Osteoblast (primary cell): ENCODE data around the gene AMHR2. TPM values are rescaled to one million over a fixed set of nuclear protein-coding genes. Genes with fewer than 3 reads are reported as not detected.
A peak's percentile ranks its signal among the peaks of the same experiment; 100 is the strongest.

Experiments
- DNase-seq: peaks from one replicate; pipeline ENCODE4 v3.0.0; 2011; ENCODE audit warnings: low spot score, mixed read lengths; ENCODE audit not compliant: insufficient read length; ENCODE audit errors: missing footprints
- H2AFZ ChIP-seq: 2 replicates; pipeline ENCODE4 v1.6.0; 2011; ENCODE audit warnings: mild to moderate bottlenecking, low read length
- H3K27ac ChIP-seq: 2 replicates; pipeline ENCODE4 v1.5.1; 2011; ENCODE audit warnings: mild to moderate bottlenecking, low read depth, low read length, moderate library complexity
- H3K27me3 ChIP-seq: 2 replicates; pipeline ENCODE4 v1.6.0; 2012; ENCODE audit warnings: mild to moderate bottlenecking, control low read depth, inconsistent platforms, low read length, moderate library complexity; ENCODE audit not compliant: insufficient read depth
- H3K36me3 ChIP-seq: 2 replicates; pipeline ENCODE4 v1.5.1; 2011; ENCODE audit warnings: mild to moderate bottlenecking, low read length, control low read depth, moderate library complexity; ENCODE audit not compliant: insufficient read depth
- H3K4me1 ChIP-seq: 2 replicates; pipeline ENCODE4 v1.5.1; 2011; ENCODE audit warnings: mild to moderate bottlenecking, low read length, control low read depth, moderate library complexity; ENCODE audit not compliant: insufficient read depth
- H3K4me2 ChIP-seq: 2 replicates; pipeline ENCODE4 v1.6.0; 2011; ENCODE audit warnings: mild to moderate bottlenecking, low read length; ENCODE audit not compliant: insufficient read depth
- H3K4me3 ChIP-seq: fragments of 200-600 bp; sonication (generic); 3 replicates; pipeline ENCODE4 v1.5.1; 2012; ENCODE audit warnings: mild to moderate bottlenecking, low read length, inconsistent platforms; ENCODE audit not compliant: insufficient read depth
- H3K79me2 ChIP-seq: 2 replicates; pipeline ENCODE4 v1.6.0; 2012; ENCODE audit warnings: mild to moderate bottlenecking, low read length, control low read depth, inconsistent platforms; ENCODE audit not compliant: insufficient read depth
- H3K9me3 ChIP-seq: 2 replicates; pipeline ENCODE4 v1.5.1; 2011; ENCODE audit warnings: low read depth, low read length, control low read depth
- H4K20me1 ChIP-seq: 2 replicates; pipeline ENCODE4 v1.6.0; 2012; ENCODE audit warnings: mild to moderate bottlenecking, low read length, control low read depth; ENCODE audit not compliant: insufficient read depth
- total RNA-seq: library from RNA; depleted of rRNA; stranded (reverse); fragments of >200 nt; gene quantifications from 2 replicates; pipeline ENCODE4 v1.2.3, GENCODE V29; 2012
- TF ChIP-seq, protein P1 (sequence below): IDR thresholded peaks from 2 replicates; pipeline ENCODE4 v1.5.1; 2011; ENCODE audit warnings: mild to moderate bottlenecking, low read depth, low read length, moderate library complexity; ENCODE audit errors: extremely low read depth

AMHR2 gene
- total RNA-seq, 1 donor, result not detected

DNA sequence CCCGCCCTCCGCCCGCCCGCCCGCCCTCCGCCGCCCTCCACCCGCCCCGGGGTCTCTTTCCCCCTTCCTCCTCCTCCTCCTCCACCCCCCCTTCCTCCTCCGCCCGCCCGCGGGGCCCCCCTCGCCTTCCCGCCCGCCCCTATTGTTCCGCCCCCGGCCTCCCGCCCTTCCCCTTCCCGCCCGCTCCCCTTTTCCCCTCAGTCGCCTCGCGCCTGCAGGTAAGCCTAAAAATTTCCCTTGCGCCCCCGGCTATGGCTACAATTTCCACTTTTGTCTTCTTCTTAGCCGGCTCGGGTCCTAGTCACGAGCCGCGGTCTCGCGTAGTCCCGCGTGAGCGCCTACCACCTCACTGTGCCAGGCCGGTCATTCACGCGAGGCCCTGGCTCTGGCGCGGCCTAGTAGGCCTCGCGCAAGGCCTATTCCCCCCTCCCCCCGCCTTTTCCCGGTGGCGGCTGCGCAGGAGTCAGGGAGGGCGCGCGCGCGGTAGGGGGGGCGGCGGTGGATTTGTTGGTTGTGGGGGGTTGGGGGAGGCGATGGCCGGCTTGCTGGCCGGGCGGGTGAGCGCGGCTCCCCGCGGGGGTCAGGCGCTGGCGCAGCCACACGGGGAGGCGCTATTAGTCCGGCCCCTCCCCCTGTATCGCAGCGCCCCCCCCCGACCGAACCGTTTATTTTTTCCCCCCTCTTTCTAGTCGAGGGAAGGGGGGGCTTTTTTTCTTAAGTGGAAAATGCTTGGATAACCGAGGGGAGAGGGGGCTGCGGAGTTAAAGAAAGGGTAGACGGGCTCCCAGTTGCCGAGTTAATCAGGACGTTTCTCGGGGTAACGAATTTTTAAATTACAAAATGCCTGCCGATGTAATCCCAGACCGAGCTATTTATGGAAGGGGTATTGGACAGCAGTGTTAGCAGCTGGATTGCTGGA is 28.8 kb downstream of the AMHR2 start:
- TF ChIP-seq, protein P1, sequence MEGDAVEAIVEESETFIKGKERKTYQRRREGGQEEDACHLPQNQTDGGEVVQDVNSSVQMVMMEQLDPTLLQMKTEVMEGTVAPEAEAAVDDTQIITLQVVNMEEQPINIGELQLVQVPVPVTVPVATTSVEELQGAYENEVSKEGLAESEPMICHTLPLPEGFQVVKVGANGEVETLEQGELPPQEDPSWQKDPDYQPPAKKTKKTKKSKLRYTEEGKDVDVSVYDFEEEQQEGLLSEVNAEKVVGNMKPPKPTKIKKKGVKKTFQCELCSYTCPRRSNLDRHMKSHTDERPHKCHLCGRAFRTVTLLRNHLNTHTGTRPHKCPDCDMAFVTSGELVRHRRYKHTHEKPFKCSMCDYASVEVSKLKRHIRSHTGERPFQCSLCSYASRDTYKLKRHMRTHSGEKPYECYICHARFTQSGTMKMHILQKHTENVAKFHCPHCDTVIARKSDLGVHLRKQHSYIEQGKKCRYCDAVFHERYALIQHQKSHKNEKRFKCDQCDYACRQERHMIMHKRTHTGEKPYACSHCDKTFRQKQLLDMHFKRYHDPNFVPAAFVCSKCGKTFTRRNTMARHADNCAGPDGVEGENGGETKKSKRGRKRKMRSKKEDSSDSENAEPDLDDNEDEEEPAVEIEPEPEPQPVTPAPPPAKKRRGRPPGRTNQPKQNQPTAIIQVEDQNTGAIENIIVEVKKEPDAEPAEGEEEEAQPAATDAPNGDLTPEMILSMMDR, result peak; percentile 37
- H3K27ac ChIP-seq, result peak overlapping the region; percentile 87
- no peaks in the 10 kb centered on the region for H3K9me3 ChIP-seq
- no peaks in the 10 kb centered on the region for H3K27me3 ChIP-seq
- DNase-seq, result peak; percentile 95
- peaks cover 41% of the 10 kb centered on the region for H4K20me1 ChIP-seq
- H3K4me1 ChIP-seq, result peaks cover 21% of the 10 kb centered on the region
- peak overlapping the region; percentile 81 for H3K4me2 ChIP-seq
- H3K4me3 ChIP-seq, result peak overlapping the region; percentile 97
- peaks cover 42% of the 10 kb centered on the region for H3K36me3 ChIP-seq
- no peak overlapping the region for H2AFZ ChIP-seq
- H3K79me2 ChIP-seq, result peaks cover 56% of the 10 kb centered on the region

DNA sequence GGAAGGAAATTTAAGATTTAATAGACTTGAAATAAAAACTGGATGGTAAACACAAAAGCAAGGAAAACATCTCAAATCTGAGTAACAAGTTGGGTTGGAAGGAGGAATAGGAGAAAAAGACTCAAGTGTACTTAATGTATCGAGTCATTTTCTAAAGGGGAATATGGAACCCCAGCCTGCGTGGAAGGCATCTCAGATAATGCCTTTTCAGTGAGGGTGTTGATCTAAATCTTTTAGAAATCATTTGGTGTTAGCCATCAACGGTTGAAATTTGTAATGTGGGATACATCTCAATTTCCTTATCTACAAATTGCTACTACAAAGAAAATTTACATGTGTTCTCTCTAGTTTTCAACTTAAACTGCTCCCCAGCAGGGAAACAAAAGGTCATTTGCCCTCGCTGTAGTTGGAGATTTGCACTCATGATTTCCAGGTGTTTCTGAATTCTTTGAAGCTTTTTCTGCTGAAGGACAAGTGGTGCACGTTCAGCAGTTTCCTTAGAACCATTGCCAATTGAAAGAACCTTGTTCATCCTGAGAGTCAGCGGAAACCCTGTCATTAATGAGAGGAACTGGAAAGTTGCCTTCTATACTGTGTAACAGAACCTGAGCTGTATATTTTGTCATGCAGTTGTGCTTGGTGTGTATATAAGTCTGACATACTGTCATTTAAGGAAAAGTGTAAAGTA is 30.4 kb downstream of the AMHR2 start:
- DNase-seq, result no peak
- no peaks in the 10 kb centered on the region for H3K9me3 ChIP-seq
- peaks cover 46% of the 10 kb centered on the region for H4K20me1 ChIP-seq
- TF ChIP-seq, protein P1, result no peak
- H3K79me2 ChIP-seq, result peaks cover 73% of the 10 kb centered on the region
- peaks cover 51% of the 10 kb centered on the region for H3K36me3 ChIP-seq
- no peak overlapping the region for H2AFZ ChIP-seq
- H3K4me2 ChIP-seq, result peak overlapping the region; percentile 81
- peak overlapping the region; percentile 97 for H3K4me3 ChIP-seq
- no peaks in the 10 kb centered on the region for H3K27me3 ChIP-seq
- H3K27ac ChIP-seq, result no peak overlapping the region
- peaks cover 21% of the 10 kb centered on the region for H3K4me1 ChIP-seq

DNA sequence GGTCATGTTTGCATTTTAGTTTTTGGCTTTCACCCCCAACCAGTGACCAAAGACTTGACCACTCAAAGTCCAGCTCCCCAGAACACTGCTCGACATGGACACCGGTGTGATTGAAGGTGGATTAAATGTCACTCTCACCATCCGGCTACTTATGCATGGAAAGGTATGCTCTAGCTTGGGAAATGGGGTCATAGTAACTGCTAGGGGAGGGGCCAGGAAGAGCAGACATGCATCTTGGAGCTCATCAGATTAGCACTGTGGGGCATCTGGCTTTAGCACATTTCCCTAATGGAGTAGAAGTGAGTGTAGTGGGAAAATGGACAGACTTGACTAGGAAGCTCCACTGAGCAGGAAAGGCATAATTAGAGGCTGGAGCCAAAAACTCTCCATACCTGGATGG is 31.1 kb downstream of the AMHR2 start:
- Histone ChIP-seq H3K79me2 (peaks cover 79% of the 10 kb centered on the region), H3K4me2 (peak overlapping the region; percentile 81), H3K36me3 (peaks cover 57% of the 10 kb centered on the region), H3K4me1 (peaks cover 21% of the 10 kb centered on the region), H3K27me3 (no peaks in the 10 kb centered on the region), H2AFZ (no peak overlapping the region), H3K9me3 (no peaks in the 10 kb centered on the region), H4K20me1 (peaks cover 51% of the 10 kb centered on the region), H3K4me3 (peak overlapping the region; percentile 97), H3K27ac (peak overlapping the region; percentile 0)
- no peak for DNase-seq
- TF ChIP-seq, protein P1, result no peak
